Measurements from ENCODE around the gene CACNA1A.

Gene CACNA1A

DNA sequence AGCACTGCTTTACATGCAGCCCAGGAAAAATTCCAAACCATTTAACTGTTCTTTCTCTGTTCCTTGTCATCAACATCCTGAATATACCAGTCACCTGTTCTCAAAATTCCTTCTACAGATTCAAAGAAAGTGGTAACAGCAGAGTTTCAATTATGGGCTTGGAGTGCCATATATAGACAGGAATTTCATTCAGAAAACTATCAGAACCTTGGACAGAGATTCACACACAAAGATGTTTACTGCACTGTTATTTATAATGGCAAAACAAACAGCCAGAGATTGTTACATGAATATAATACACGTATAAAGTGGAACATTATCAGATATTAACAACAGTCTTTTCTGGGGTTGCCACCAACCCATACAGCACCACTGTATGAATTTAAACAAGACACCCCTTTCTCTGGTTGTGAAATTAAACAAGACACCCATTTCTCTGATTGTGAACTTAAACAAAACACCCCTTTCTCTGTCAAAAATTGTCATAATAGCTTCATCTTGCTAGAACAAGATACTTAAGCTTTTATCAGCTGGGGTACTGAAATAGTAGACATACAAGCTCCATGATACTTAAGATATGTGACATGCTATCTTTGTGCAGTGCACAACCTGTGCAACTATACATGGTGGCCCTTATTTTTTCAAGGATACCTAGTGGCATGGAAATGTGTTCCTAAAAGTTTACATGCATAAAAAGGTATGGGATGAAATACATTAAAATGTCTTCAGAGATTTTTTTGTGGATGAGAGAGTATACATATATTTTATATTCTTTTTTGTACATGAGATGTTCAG, 12.6 kb downstream of the CACNA1A start:
- H3K4me1 ChIP-seq (ENCODE audit: low read length), result no peaks in the 10 kb centered on the region
- H3K27me3 ChIP-seq (replicated peaks; ENCODE audit: insufficient read depth, low read length), result peaks cover 17% of the 10 kb centered on the region
- no peaks in the 10 kb centered on the region for H4K20me1 ChIP-seq (ENCODE audit: insufficient read depth, low read length)
- no peaks in the 10 kb centered on the region for H3F3A ChIP-seq (ENCODE audit: insufficient read depth, low read length)
- H2AFZ ChIP-seq (ENCODE audit: low read length), result no peak overlapping the region
- H3K9ac ChIP-seq (ENCODE audit: low read length), result no peak overlapping the region
- no peaks in the 10 kb centered on the region for H3K36me3 ChIP-seq (replicated peaks; ENCODE audit: insufficient read depth, low read length)
- no peak overlapping the region for H3K27ac ChIP-seq (ENCODE audit: low read length)
- no peaks in the 10 kb centered on the region for H3K9me3 ChIP-seq (replicated peaks; ENCODE audit: insufficient read depth, low read length)
- no peaks in the 10 kb centered on the region for H3K79me2 ChIP-seq (ENCODE audit: low read length)
- no peak for DNase-seq
- no peak overlapping the region for H3K4me2 ChIP-seq (ENCODE audit: low read depth, low read length)
- H3K4me3 ChIP-seq (ENCODE audit: low read length), result no peak overlapping the region
- no peaks in the 10 kb centered on the region for H3K9me2 ChIP-seq (replicated peaks; ENCODE audit: insufficient read depth, low read length)
- no peak for TF ChIP-seq EZH2 (optimal IDR thresholded peaks at IDR 0.05; ENCODE audit: low read depth, low read length)
- TF ChIP-seq CTCF (IDR thresholded peaks at IDR 0.05; ENCODE audit: low read length), result no peak
- no peak for TF ChIP-seq EZH2phosphoT487 (IDR thresholded peaks at IDR 0.05; ENCODE audit: low read length)

GRCh38 chr19:13492128-13492527, 14.2 kb downstream of the CACNA1A start:
- no peak overlapping the region for H3K27ac ChIP-seq (ENCODE audit: low read length)
- H3F3A ChIP-seq (ENCODE audit: insufficient read depth, low read length), result no peaks in the 10 kb centered on the region
- no peak overlapping the region for H3K9ac ChIP-seq (ENCODE audit: low read length)
- no peak overlapping the region for H2AFZ ChIP-seq (ENCODE audit: low read length)
- TF ChIP-seq EZH2 (optimal IDR thresholded peaks at IDR 0.05; ENCODE audit: low read depth, low read length) (no peak), EZH2phosphoT487 (IDR thresholded peaks at IDR 0.05; ENCODE audit: low read length) (no peak), CTCF (IDR thresholded peaks at IDR 0.05; ENCODE audit: low read length) (no peak)
- no peaks in the 10 kb centered on the region for H3K4me1 ChIP-seq (ENCODE audit: low read length)
- H4K20me1 ChIP-seq (ENCODE audit: insufficient read depth, low read length), result no peaks in the 10 kb centered on the region
- no peaks in the 10 kb centered on the region for H3K36me3 ChIP-seq (replicated peaks; ENCODE audit: insufficient read depth, low read length)
- no peak overlapping the region for H3K4me3 ChIP-seq (ENCODE audit: low read length)
- H3K9me2 ChIP-seq (replicated peaks; ENCODE audit: insufficient read depth, low read length), result no peaks in the 10 kb centered on the region
- DNase-seq, result no peak
- H3K9me3 ChIP-seq (replicated peaks; ENCODE audit: insufficient read depth, low read length), result no peaks in the 10 kb centered on the region
- H3K4me2 ChIP-seq (ENCODE audit: low read depth, low read length), result no peak overlapping the region
- H3K27me3 ChIP-seq (replicated peaks; ENCODE audit: insufficient read depth, low read length), result peaks cover 6% of the 10 kb centered on the region; the same call in 1 of the 2 replicates
- no peaks in the 10 kb centered on the region for H3K79me2 ChIP-seq (ENCODE audit: low read length)

GRCh38 chr19:13487985-13488384, 18.3 kb downstream of the CACNA1A start:
- Histone ChIP-seq H2AFZ (ENCODE audit: low read length) (no peak overlapping the region), H3K27me3 (replicated peaks; ENCODE audit: insufficient read depth, low read length) (peaks cover 26% of the 10 kb centered on the region), H3K9ac (ENCODE audit: low read length) (no peak overlapping the region), H3F3A (ENCODE audit: insufficient read depth, low read length) (no peaks in the 10 kb centered on the region), H3K4me3 (ENCODE audit: low read length) (no peak overlapping the region), H3K9me2 (replicated peaks; ENCODE audit: insufficient read depth, low read length) (no peaks in the 10 kb centered on the region), H3K79me2 (ENCODE audit: low read length) (no peaks in the 10 kb centered on the region), H3K4me2 (ENCODE audit: low read depth, low read length) (no peak overlapping the region), H3K27ac (ENCODE audit: low read length) (no peak overlapping the region), H3K4me1 (ENCODE audit: low read length) (no peaks in the 10 kb centered on the region), H3K36me3 (replicated peaks; ENCODE audit: insufficient read depth, low read length) (no peaks in the 10 kb centered on the region), H3K9me3 (replicated peaks; ENCODE audit: insufficient read depth, low read length) (no peaks in the 10 kb centered on the region), H4K20me1 (ENCODE audit: insufficient read depth, low read length) (no peaks in the 10 kb centered on the region)
- no peak for TF ChIP-seq CTCF (IDR thresholded peaks at IDR 0.05; ENCODE audit: low read length)
- TF ChIP-seq EZH2phosphoT487 (IDR thresholded peaks at IDR 0.05; ENCODE audit: low read length), result no peak
- no peak for TF ChIP-seq EZH2 (optimal IDR thresholded peaks at IDR 0.05; ENCODE audit: low read depth, low read length)
- DNase-seq, result no peak

Data from MM.1S (cell line).